HG02588 (cell line): Measurements from ENCODE around the gene WDR20.
"Not testable (repeated sequence)": the region's sequence is repeated elsewhere in the genome, so short reads cannot be mapped to it uniquely, and the experiment has no call there.

Source experiments
- ATAC-seq: cut with Tn5 transposase; IDR thresholded peaks from one replicate; pipeline ENCODE4 v1.9.1; 2021; ENCODE audit warnings: mild to moderate bottlenecking, moderate library complexity; ENCODE audit not compliant: unreplicated experiment

WDR20 gene

GRCh38 chr14:102131741-102132140, 8.0 kb upstream of the WDR20 start:
- ATAC-seq, result no peak

GRCh38 chr14:102134021-102134420, 5.7 kb upstream of the WDR20 start:
- ATAC-seq, result not testable (repeated sequence)

- ATAC-seq, result not testable (repeated sequence)
These were observed 5.0 kb upstream of the WDR20 start for GRCh38 chr14:102134719-102135118.

GRCh38 chr14:102135456-102135855, 4.2 kb upstream of the WDR20 start:
- ATAC-seq, result not testable (repeated sequence)

- no peak for ATAC-seq
These were observed 1.2 kb upstream of the WDR20 start for GRCh38 chr14:102138535-102138934.

- ATAC-seq, result no peak
These were observed 774 bp upstream of the WDR20 start for GRCh38 chr14:102138961-102139285.

- peak; percentile 21 for ATAC-seq
These were observed 491 bp downstream of the WDR20 start for GRCh38 chr14:102140027-102140749.

GRCh38 chr14:102140750-102141145, 1.1 kb downstream of the WDR20 start:
- no peak for ATAC-seq

- ATAC-seq, result no peak
These were observed 2.1 kb downstream of the WDR20 start for GRCh38 chr14:102141797-102142196.

GRCh38 chr14:102144914-102145313, 5.2 kb downstream of the WDR20 start:
- ATAC-seq, result no peak

GRCh38 chr14:102145395-102145794, 5.7 kb downstream of the WDR20 start:
- ATAC-seq, result no peak

GRCh38 chr14:102146423-102146822, 6.7 kb downstream of the WDR20 start:
- ATAC-seq, result no peak

GRCh38 chr14:102150083-102150482, 10.4 kb downstream of the WDR20 start:
- no peak for ATAC-seq

GRCh38 chr14:102150744-102151143, 11.0 kb downstream of the WDR20 start:
- ATAC-seq, result no peak

GRCh38 chr14:102151411-102151810, 11.7 kb downstream of the WDR20 start:
- not testable (repeated sequence) for ATAC-seq

- ATAC-seq, result no peak
These were observed 14.4 kb downstream of the WDR20 start for GRCh38 chr14:102154121-102154520.

GRCh38 chr14:102154821-102155549, 15.3 kb downstream of the WDR20 start:
- no peak for ATAC-seq

- ATAC-seq, result no peak
These were observed 17.6 kb downstream of the WDR20 start for GRCh38 chr14:102157346-102157745.

- no peak for ATAC-seq
These were observed 19.1 kb downstream of the WDR20 start for GRCh38 chr14:102158797-102159196.

- ATAC-seq, result no peak
These were observed 20.1 kb downstream of the WDR20 start for GRCh38 chr14:102159841-102160240.

GRCh38 chr14:102162487-102162886, 22.8 kb downstream of the WDR20 start:
- no peak for ATAC-seq

GRCh38 chr14:102164241-102164641, 24.5 kb downstream of the WDR20 start:
- ATAC-seq, result no peak
